ENCODE data around the gene SLC1A7. TPM values are rescaled to one million over a fixed set of nuclear protein-coding genes. Genes with fewer than 3 reads are reported as not detected.

Gene SLC1A7
- total RNA-seq, 1 experiment from 2014 or later: not detected

- TF ChIP-seq MAX (IDR thresholded peaks at IDR 0.05) (no peak), POLR2AphosphoS5 (IDR thresholded peaks at IDR 0.05; ENCODE audit: low read depth, low read length) (no peak)
Measured at GRCh38 chr1:53071167-53071865, 71.1 kb downstream of the SLC1A7 start (continued).

- H2AFZ ChIP-seq (ENCODE audit: low read depth, low read length, poor library complexity, severe bottlenecking): no peak overlapping the region
- intact Hi-C loops (cut with micrococcal nuclease): no loop called here
- no peak overlapping the region for H3K4me2 ChIP-seq (ENCODE audit: low read length)
- POLR2A ChIA-PET: no interaction called here
- H4K20me1 ChIP-seq (ENCODE audit: insufficient read depth): no peaks in the 10 kb centered on the region
- no peaks in the 10 kb centered on the region for H3K79me2 ChIP-seq (ENCODE audit: insufficient read depth, low read length)
- no peaks in the 10 kb centered on the region for H3K27me3 ChIP-seq (ENCODE audit: insufficient read depth, low read length)
- CTCF ChIA-PET: no interaction called here
- no peak for TF ChIP-seq SIN3A (IDR thresholded peaks at IDR 0.05; ENCODE audit: low read depth)
- TF ChIP-seq YY1 (IDR thresholded peaks at IDR 0.05; ENCODE audit: extremely low read depth, insufficient replicate concordance, low read depth, low read length): no peak
- TF ChIP-seq CEBPB (IDR thresholded peaks at IDR 0.05; ENCODE audit: low read depth): no peak
- no peak overlapping the region for H3K4me3 ChIP-seq (replicated peaks in 1 of 2; ENCODE audit: low read depth in 1 of 2, low read length in 2 of 2)
- H3K27ac ChIP-seq (ENCODE audit: low read depth, low read length): no peak overlapping the region
- no peaks in the 10 kb centered on the region for H3K4me1 ChIP-seq (ENCODE audit: control insufficient read depth in 1 of 2, insufficient read depth in 2 of 2, low read length in 2 of 2)
- RAD21 ChIA-PET (ENCODE audit: low non-redundant PET in 1 of 2, low total read pairs in 2 of 2, uncharacterized antibody in 2 of 2, unreplicated experiment in 2 of 2): no interaction called here
- DNase-seq (ENCODE audit: low read depth, low spot score) (no peak), ATAC-seq (no peak)
- H3K9me3 ChIP-seq (ENCODE audit: control insufficient read depth in 1 of 2, insufficient read depth in 1 of 2, low read depth in 1 of 2, low read length in 2 of 2): no peaks in the 10 kb centered on the region
- H3K9ac ChIP-seq (ENCODE audit: low read length): no peak overlapping the region
- H3K9me2 ChIP-seq (ENCODE audit: insufficient read depth): no peaks in the 10 kb centered on the region
- BruUV-seq (replicated peaks): no TSS peak
- H3K36me3 ChIP-seq (ENCODE audit: control insufficient read depth in 1 of 2, insufficient read depth in 2 of 2, low read length in 2 of 2): no peaks in the 10 kb centered on the region
Measured at GRCh38 chr1:53070621-53071020, 71.8 kb downstream of the SLC1A7 start.

GRCh38 chr1:53069663-53070327 is 72.6 kb downstream of the SLC1A7 start:
- Histone ChIP-seq H3K4me1 (ENCODE audit: control insufficient read depth in 1 of 2, insufficient read depth in 2 of 2, low read length in 2 of 2) (no peaks in the 10 kb centered on the region), H3K9me2 (ENCODE audit: insufficient read depth) (no peaks in the 10 kb centered on the region), H3K27me3 (ENCODE audit: insufficient read depth, low read length) (no peaks in the 10 kb centered on the region), H3K9me3 (ENCODE audit: control insufficient read depth in 1 of 2, insufficient read depth in 1 of 2, low read depth in 1 of 2, low read length in 2 of 2) (no peaks in the 10 kb centered on the region), H3K4me2 (ENCODE audit: low read length) (no peak overlapping the region), H2AFZ (ENCODE audit: low read depth, low read length, poor library complexity, severe bottlenecking) (no peak overlapping the region), H3K27ac (ENCODE audit: low read depth, low read length) (no peak overlapping the region), H4K20me1 (ENCODE audit: insufficient read depth) (no peaks in the 10 kb centered on the region), H3K79me2 (ENCODE audit: insufficient read depth, low read length) (no peaks in the 10 kb centered on the region), H3K4me3 (replicated peaks in 1 of 2; ENCODE audit: low read depth in 1 of 2, low read length in 2 of 2) (no peak overlapping the region), H3K9ac (ENCODE audit: low read length) (no peak overlapping the region), H3K36me3 (ENCODE audit: control insufficient read depth in 1 of 2, insufficient read depth in 2 of 2, low read length in 2 of 2) (no peaks in the 10 kb centered on the region)
- CTCF ChIA-PET: no interaction called here
- BruUV-seq (replicated peaks): no TSS peak
- DNase-seq (ENCODE audit: low read depth, low spot score) (no peak), ATAC-seq (no peak)
- RAD21 ChIA-PET (ENCODE audit: low non-redundant PET in 1 of 2, low total read pairs in 2 of 2, uncharacterized antibody in 2 of 2, unreplicated experiment in 2 of 2): no interaction called here
- intact Hi-C loops (cut with micrococcal nuclease): no loop called here
- POLR2A ChIA-PET: no interaction called here
- no peak for TF ChIP-seq ZFX (IDR thresholded peaks at IDR 0.05)
- TF ChIP-seq MAX (IDR thresholded peaks at IDR 0.05): no peak
- TF ChIP-seq CBX3 (IDR thresholded peaks at IDR 0.05; ENCODE audit: low read depth): no peak
- no peak for TF ChIP-seq EGR1 (IDR thresholded peaks at IDR 0.05; ENCODE audit: low read depth)
- TF ChIP-seq EZH2 (IDR thresholded peaks at IDR 0.05): no peak
- TF ChIP-seq SP1 (IDR thresholded peaks at IDR 0.05; ENCODE audit: low read depth): no peak
- TF ChIP-seq CTCF (IDR thresholded peaks at IDR 0.05 in 2 of 3, conservative IDR thresholded peaks at IDR 0.05 in 1 of 3; ENCODE audit: borderline replicate concordance in 1 of 3, insufficient read depth in 1 of 3, low read depth in 2 of 3, low read length in 2 of 3): no peak
- TF ChIP-seq REST (IDR thresholded peaks at IDR 0.05; ENCODE audit: low read depth): no peak

Data from HCT116 (cell line).